CD4-positive, CD25-positive, alpha-beta regulatory T cell (primary cell): Measurements from ENCODE around the gene FAF1. TPM values are rescaled to one million over a fixed set of nuclear protein-coding genes. Genes with fewer than 3 reads are reported as not detected.
"Not testable (repeated sequence)": the region's sequence is repeated elsewhere in the genome, so short reads cannot be mapped to it uniquely, and the experiment has no call there.

Source experiments
- ATAC-seq, 2 donors: fragments of 150-1000 bp; cut with Tn5 transposase; one replicate each; pipeline ENCODE4 v1.10.0; 2021; ENCODE audit warnings: low read depth in 2 of 2, moderate number of reproducible peaks in 2 of 2, moderate library complexity in 1 of 2
- DNase-seq, 3 donors: peaks; one replicate each; pipeline versions ENCODE4 v3.0.0 to v3.0.0-alpha.2; 2012 to 2022; ENCODE audit warnings: mixed read lengths in 1 of 3
- H3K27ac ChIP-seq: one replicate; pipeline ENCODE4 v1.7.0; 2013; ENCODE audit warnings: mild to moderate bottlenecking, low read length; ENCODE audit not compliant: insufficient read depth, poor library complexity, severe bottlenecking
- H3K27me3 ChIP-seq: one replicate; pipeline ENCODE4 v1.7.0; 2013; ENCODE audit warnings: low read length; ENCODE audit not compliant: control insufficient read depth, insufficient read depth
- H3K36me3 ChIP-seq: one replicate; pipeline ENCODE4 v1.7.0; 2013; ENCODE audit warnings: mild to moderate bottlenecking, low read length, moderate library complexity; ENCODE audit not compliant: control insufficient read depth, insufficient read depth
- H3K4me1 ChIP-seq: 2 replicates; pipeline ENCODE4 v1.7.0; 2013; ENCODE audit warnings: mild to moderate bottlenecking, low read length; ENCODE audit not compliant: insufficient read depth, control insufficient read depth, poor library complexity, severe bottlenecking
- H3K4me3 ChIP-seq: one replicate; pipeline ENCODE4 v1.7.0; 2013; ENCODE audit warnings: low read depth, mild to moderate bottlenecking, low read length, moderate library complexity
- H3K9me3 ChIP-seq, 2 experiments: 1 replicate in 1 of 2; 2 replicates in 1 of 2; pipeline ENCODE4 v1.7.0; 2013; ENCODE audit warnings: low read length in 2 of 2, mild to moderate bottlenecking in 1 of 2, moderate library complexity in 1 of 2; ENCODE audit not compliant: control insufficient read depth in 2 of 2
- H3K27ac Mint-ChIP-seq, 3 donors: one replicate each; pipeline ENCODE4 v1.8.0; 2020 to 2022; ENCODE audit warnings: mild to moderate bottlenecking in 3 of 3, mixed read lengths in 3 of 3, moderate library complexity in 2 of 3
- H3K27me3 Mint-ChIP-seq: one replicate; pipeline ENCODE4 v1.8.0; 2022; ENCODE audit warnings: mild to moderate bottlenecking, mixed read lengths
- H3K36me3 Mint-ChIP-seq: one replicate; pipeline ENCODE4 v1.8.0; 2020; ENCODE audit warnings: mixed read lengths
- H3K4me1 Mint-ChIP-seq, 4 donors: one replicate each; pipeline ENCODE4 v1.8.0; 2020 to 2022; ENCODE audit warnings: mixed read lengths in 4 of 4, mild to moderate bottlenecking in 1 of 4
- H3K4me3 Mint-ChIP-seq, 4 donors: one replicate each; pipeline ENCODE4 v1.8.0; 2020 to 2022; ENCODE audit warnings: mild to moderate bottlenecking in 4 of 4, mixed read lengths in 4 of 4, moderate library complexity in 3 of 4
- H3K9me3 Mint-ChIP-seq, 7 donors: one replicate each; pipeline ENCODE4 v1.8.0; 2020 to 2022; ENCODE audit warnings: mixed read lengths in 7 of 7, mild to moderate bottlenecking in 3 of 7, moderate library complexity in 2 of 7
- polyA plus RNA-seq, 4 donors: library from polyadenylated mRNA; unstranded; fragments of 300-500 nt; fragmentation: Illumina TruSeq; gene quantifications; one replicate each; pipeline ENCODE4 v1.2.3, GENCODE V29; 2021
- total RNA-seq: library from RNA; stranded (reverse); gene quantifications from one replicate; pipeline ENCODE4 v1.2.3, GENCODE V29; 2022

The FAF1 gene
- total and polyA plus RNA-seq, 5 donors from 2014 or later: 28.9 to 58.2 (median 54.3) TPM

DNA sequence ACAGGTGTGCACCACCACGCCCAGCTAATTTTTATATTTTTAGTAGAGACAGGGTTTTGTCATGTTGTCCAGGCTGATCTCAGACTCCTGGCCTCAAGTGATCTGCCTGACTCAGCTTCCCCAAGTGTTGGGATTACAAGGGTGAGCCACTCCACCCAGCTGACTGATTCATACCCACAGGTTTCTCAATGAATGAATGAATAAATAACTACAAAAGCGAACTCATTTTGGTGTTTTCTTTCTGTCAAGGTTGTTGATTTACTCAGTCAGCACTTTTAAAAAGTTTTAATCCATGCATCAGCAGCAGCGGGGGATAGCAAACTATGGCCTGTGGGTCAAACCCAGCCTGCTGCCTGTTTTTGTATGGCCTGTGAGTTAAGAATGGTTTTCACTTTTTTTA is 217.5 kb downstream of the FAF1 start:
- Mint-ChIP-seq H3K9me3 (peaks cover 0 to 1% (median 0%) of the 10 kb centered on the region in 7 donors), H3K4me1 (peaks cover 0 to 18% (median 14%) of the 10 kb centered on the region in 4 donors), H3K27ac (no peak overlapping the region), H3K36me3 (peaks cover 41% of the 10 kb centered on the region), H3K4me3 (no peak overlapping the region), H3K27me3 (no peaks in the 10 kb centered on the region)
- H3K27me3 ChIP-seq: no peaks in the 10 kb centered on the region
- no peak for DNase-seq
- H3K27ac ChIP-seq: no peak overlapping the region
- no peaks in the 10 kb centered on the region for H3K9me3 ChIP-seq
- peaks cover 11% of the 10 kb centered on the region for H3K36me3 ChIP-seq
- no peaks in the 10 kb centered on the region for H3K4me1 ChIP-seq
- H3K4me3 ChIP-seq: no peak overlapping the region
- no peak for ATAC-seq

DNA sequence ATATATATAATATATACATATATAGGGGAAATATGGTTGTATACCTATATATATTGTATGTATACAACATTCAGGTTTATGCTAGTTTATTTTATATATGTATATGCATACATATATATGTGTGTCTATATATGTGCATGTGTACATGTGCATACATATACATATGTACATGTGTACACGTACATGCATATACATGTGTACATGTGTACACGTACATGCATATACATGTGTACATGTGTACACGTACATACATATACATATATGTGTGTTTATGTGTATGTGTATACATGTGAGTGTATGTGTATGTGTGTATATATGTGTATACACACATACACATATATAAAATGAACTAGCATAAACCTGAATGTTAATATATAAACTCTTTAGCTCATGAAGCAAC is 220.9 kb downstream of the FAF1 start:
- H3K4me3 ChIP-seq: no peak overlapping the region
- Mint-ChIP-seq H3K4me1 (peaks cover under 1 to 24% (median 14%) of the 10 kb centered on the region in 4 donors), H3K4me3 (no peak overlapping the region), H3K27ac (no peak overlapping the region), H3K9me3 (peaks cover 0 to 1% (median 0%) of the 10 kb centered on the region in 7 donors), H3K36me3 (peaks cover 36% of the 10 kb centered on the region), H3K27me3 (no peaks in the 10 kb centered on the region)
- H3K9me3 ChIP-seq: no peaks in the 10 kb centered on the region
- no peak for DNase-seq
- ATAC-seq: no peak
- H3K27me3 ChIP-seq: no peaks in the 10 kb centered on the region
- H3K36me3 ChIP-seq: peaks cover 9% of the 10 kb centered on the region
- H3K27ac ChIP-seq: no peak overlapping the region
- H3K4me1 ChIP-seq: no peaks in the 10 kb centered on the region

DNA sequence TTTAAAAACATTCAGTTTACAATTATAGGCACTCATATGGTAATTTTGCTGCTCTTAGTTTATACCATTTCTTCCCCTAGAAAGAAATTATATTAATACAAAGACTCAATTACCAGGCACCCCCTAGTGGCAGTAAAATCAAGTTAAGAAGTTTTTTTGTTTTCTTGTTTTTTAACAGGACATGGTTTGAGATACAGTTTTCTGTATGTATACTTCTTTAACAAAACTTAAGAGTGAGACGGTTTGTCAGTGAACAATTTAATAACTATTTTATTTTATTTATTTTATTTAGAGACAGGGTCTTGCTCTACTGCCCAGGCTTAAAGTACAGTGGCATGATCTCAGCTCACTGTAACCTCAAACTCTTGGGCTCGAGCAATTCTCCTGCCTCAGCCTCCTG is 224.6 kb downstream of the FAF1 start:
- Mint-ChIP-seq H3K9me3 (peaks cover 0 to 2% (median 0%) of the 10 kb centered on the region in 7 donors), H3K36me3 (peaks cover 26% of the 10 kb centered on the region), H3K27me3 (no peaks in the 10 kb centered on the region), H3K4me1 (peaks cover 6 to 29% (median 23%) of the 10 kb centered on the region in 4 donors), H3K4me3 (no peak overlapping the region), H3K27ac (no peak overlapping the region)
- Histone ChIP-seq H3K36me3 (peaks cover 3% of the 10 kb centered on the region), H3K4me1 (peaks cover 5% of the 10 kb centered on the region), H3K27ac (no peak overlapping the region), H3K4me3 (no peak overlapping the region), H3K9me3 (no peaks in the 10 kb centered on the region), H3K27me3 (no peaks in the 10 kb centered on the region)
- DNase-seq: peak in 2 of 3 donors; percentile 4 to 60
- ATAC-seq: no peak

DNA sequence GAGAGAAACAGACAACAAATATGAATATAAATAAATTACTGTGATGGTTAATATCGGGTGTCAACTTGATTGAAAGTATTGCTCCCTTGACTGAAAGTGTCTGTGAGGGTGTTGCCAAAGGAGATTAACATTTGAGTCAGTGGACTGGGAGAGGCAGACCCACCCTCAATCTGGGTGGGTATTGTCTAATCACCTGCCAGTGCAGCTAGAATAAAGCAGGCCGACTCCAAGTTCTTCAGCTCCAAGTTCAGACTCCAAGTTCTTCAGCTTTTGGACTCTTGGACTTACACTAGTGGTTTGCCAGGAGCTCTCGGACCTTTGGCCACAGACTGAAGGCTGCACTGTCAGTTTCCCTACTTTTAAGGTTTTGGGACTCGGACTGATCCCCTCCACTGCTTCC is 232.5 kb downstream of the FAF1 start:
- not testable (repeated sequence) for H3K27ac ChIP-seq, H3K36me3 ChIP-seq, H3K4me3 Mint-ChIP-seq, H3K27me3 ChIP-seq, H3K9me3 Mint-ChIP-seq, ATAC-seq, DNase-seq, H3K9me3 ChIP-seq, H3K4me3 ChIP-seq, H3K27me3 Mint-ChIP-seq
- peaks cover 16% of the 10 kb centered on the region for H3K36me3 Mint-ChIP-seq
- peaks cover 23 to 35% (median 27%) of the 10 kb centered on the region in 4 donors for H3K4me1 Mint-ChIP-seq
- peak overlapping the region in 1 of 3 donors; percentile 59 for H3K27ac Mint-ChIP-seq
- peaks cover 21% of the 10 kb centered on the region for H3K4me1 ChIP-seq

DNA sequence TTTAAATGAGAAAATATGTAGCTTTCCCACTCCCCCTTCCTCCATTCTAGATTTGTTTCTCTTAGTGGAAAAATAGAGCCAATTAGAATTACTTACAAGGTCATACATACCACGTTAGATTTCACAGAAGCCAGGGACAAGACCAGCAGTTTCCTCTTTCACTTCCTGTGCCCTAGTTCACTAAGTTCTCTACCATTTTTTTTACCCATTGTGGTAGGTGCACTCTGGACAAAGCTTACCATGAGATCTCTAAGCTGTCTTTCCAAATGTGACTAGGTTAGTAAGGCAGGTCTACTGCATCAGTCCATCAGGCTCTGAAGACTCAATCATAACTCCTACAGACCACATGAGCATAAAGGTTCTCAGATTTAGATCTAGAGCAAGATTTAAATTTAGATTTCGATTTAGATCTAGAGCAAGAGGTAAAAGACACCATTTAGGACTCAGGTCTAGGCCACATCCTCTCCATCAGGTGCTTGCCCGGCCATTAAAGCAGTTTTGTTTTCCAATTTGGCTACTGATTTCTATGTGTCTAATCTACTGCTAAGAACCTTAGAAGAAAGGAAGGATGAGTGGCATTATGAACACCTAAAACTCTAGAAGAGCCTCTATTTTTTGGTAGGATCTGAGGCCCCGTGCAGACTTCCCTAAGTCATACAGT is 235.3 kb downstream of the FAF1 start:
- Mint-ChIP-seq H3K36me3 (peaks cover 27% of the 10 kb centered on the region), H3K27ac (peak overlapping the region; percentile 64 to 77 (median 72)), H3K9me3 (no peaks in the 10 kb centered on the region), H3K4me3 (peak overlapping the region in 3 of 4 donors; percentile 2 to 37 (median 22)), H3K4me1 (peaks cover 24 to 34% (median 28%) of the 10 kb centered on the region in 4 donors), H3K27me3 (no peaks in the 10 kb centered on the region)
- DNase-seq (peak in 2 of 3 donors; percentile 6 to 69), ATAC-seq (peak; percentile 47 to 50)
- H3K36me3 ChIP-seq: peaks cover 2% of the 10 kb centered on the region
- no peaks in the 10 kb centered on the region for H3K27me3 ChIP-seq
- peak overlapping the region; percentile 58 for H3K27ac ChIP-seq
- peaks cover 21% of the 10 kb centered on the region for H3K4me1 ChIP-seq
- H3K9me3 ChIP-seq: no peaks in the 10 kb centered on the region
- peak overlapping the region; percentile 52 for H3K4me3 ChIP-seq

DNA sequence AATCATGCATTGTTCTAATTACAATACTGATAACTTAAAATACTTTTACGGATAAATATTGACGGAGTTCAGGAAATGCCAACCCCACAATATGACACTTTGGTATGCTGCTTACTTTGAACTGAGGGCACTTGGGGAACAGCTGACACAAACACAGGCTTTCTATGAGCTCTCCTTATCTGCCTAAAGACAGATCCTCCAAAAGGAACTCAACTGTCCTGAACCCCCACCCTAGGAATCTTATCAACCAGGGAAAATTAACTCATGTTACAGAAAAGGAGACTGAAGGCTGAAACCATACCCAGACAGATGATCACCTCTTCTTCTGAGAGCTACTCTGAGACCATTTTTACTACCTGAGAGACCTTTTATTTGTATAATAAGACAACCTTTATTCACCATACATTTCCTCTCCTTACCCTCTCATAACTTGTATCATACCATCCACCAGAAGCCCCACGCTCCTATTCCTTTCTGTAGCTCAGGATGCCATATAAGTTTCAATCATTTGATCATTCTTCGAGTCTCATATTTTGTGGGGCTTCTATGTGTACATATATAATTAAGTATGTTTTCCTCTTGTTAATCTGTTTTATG is 239.5 kb downstream of the FAF1 start:
- Mint-ChIP-seq H3K27me3 (no peaks in the 10 kb centered on the region), H3K36me3 (peaks cover 20% of the 10 kb centered on the region), H3K27ac (no peak overlapping the region), H3K9me3 (peaks cover 0 to 2% (median 0%) of the 10 kb centered on the region in 7 donors), H3K4me3 (no peak overlapping the region), H3K4me1 (peaks cover 23 to 28% (median 25%) of the 10 kb centered on the region in 4 donors)
- DNase-seq (no peak), ATAC-seq (no peak)
- Histone ChIP-seq H3K36me3 (no peaks in the 10 kb centered on the region), H3K27ac (no peak overlapping the region), H3K4me3 (no peak overlapping the region), H3K9me3 (no peaks in the 10 kb centered on the region), H3K4me1 (peaks cover 20% of the 10 kb centered on the region), H3K27me3 (no peaks in the 10 kb centered on the region)

DNA sequence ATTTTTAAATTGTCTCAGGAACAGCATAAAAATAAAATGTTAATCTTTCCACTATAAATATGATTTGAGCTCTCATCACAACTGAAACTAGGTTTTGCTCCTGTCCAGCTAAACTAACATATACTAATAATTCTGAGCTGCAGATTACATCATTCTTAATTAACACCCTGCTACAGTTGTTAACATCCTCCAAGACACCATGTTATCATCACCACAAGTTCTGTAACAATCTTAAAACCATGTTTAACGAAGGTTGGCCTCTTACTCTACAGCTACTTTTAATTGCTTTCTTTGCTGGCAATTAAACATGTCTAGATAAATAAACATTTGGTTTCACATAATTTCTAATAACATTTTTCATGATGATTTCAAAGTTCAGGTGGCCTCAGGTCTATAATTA is 240.9 kb downstream of the FAF1 start:
- H3K36me3 ChIP-seq: no peaks in the 10 kb centered on the region
- H3K27me3 ChIP-seq: no peaks in the 10 kb centered on the region
- Mint-ChIP-seq H3K4me1 (peaks cover 12 to 16% (median 13%) of the 10 kb centered on the region in 4 donors), H3K27ac (no peak overlapping the region), H3K36me3 (peaks cover 20% of the 10 kb centered on the region), H3K4me3 (no peak overlapping the region), H3K9me3 (peaks cover 0 to 2% (median 0%) of the 10 kb centered on the region in 7 donors), H3K27me3 (no peaks in the 10 kb centered on the region)
- DNase-seq: no peak
- no peak for ATAC-seq
- no peak overlapping the region for H3K4me3 ChIP-seq
- H3K4me1 ChIP-seq: peaks cover 6% of the 10 kb centered on the region
- no peaks in the 10 kb centered on the region for H3K9me3 ChIP-seq
- no peak overlapping the region for H3K27ac ChIP-seq
